Glomerular visceral epithelial cell (primary cell): Measurements from ENCODE around the gene GLIS2.

Source experiments
- DNase-seq: peaks from one replicate; pipeline ENCODE4 v3.0.0-alpha.2; 2016; ENCODE audit errors: extremely low spot score

GLIS2 gene

DNA sequence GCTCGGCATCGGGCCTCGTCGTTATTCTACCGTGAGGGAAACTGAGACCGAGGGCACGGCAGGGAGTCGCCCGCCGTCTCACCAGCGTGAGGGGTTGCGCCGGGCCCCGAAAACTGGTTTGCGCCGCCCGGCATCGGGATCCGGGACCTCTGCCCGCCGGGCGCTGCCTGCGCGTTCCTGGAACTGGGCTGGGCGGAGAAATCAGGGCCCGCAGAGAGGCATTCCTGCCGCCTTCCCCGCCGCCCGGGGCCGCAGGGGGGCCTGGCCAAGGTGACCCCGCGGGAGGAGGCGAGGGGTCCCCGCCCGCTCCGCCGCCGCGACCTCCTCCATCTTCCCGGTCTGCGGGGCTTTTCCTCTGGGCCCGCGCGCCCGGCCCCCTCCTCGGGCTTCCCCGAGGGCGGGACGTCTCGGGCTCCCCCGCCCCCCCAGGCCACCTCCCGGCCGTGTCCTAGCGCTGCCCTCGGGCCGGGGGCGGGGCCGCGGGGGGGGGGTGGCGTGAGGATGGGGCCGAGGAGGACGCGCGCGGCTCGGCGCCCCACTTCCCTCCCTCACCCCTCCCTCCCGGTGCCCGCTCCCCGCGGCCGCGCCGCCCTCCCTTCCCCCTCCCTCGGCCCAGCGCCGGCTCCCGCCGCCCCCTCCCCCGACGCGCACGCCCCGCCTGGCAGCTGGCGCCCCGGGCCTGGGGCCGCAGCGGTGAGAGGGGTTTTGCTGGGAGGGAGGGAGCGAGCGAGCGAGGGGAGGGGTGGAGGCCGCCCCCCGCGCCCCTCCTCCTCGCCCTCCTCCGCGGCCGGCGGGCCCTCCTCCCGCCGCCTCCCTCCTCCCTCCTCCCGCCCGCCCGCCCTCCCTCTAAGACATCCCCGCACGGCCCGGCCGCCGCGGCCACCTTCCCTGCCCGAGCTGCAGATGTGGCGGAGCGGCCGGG lies at the start of gene GLIS2:
Gene GLIS2 (plus strand): TSS at position 882 of the 922 bp plus-strand sequence. CDS start 16,214 bp downstream, outside the sequence.
- DNase-seq, result peak; percentile 89

DNA sequence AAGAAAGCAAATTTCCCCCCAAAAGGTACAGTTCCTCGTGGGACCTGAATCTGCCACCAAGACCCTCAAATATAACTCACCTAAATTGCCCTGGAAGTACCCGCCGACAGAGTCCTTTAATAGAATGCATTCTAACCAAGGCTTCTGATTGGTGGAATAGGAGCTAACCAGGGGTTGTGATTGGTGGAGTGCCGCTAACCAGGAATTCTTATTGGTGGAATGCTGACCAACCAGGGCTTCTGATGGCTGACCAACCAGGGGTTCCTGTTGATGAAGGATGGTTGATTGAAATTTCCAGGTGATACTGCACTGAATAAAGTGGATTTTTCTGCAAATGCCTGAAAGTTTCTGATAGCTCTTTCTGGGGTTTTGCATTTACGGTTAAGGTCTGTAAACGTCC lies 49.5 kb upstream of the GLIS2 start:
- DNase-seq, result peak; percentile 20

GRCh38 chr16:4270091-4270490 lies 45.8 kb upstream of the GLIS2 start:
- no peak for DNase-seq

GRCh38 chr16:4270595-4270994 lies 45.3 kb upstream of the GLIS2 start:
- no peak for DNase-seq

- peak; percentile 84 for DNase-seq
Measured at GRCh38 chr16:4271176-4272113, 44.4 kb upstream of the GLIS2 start.

DNA sequence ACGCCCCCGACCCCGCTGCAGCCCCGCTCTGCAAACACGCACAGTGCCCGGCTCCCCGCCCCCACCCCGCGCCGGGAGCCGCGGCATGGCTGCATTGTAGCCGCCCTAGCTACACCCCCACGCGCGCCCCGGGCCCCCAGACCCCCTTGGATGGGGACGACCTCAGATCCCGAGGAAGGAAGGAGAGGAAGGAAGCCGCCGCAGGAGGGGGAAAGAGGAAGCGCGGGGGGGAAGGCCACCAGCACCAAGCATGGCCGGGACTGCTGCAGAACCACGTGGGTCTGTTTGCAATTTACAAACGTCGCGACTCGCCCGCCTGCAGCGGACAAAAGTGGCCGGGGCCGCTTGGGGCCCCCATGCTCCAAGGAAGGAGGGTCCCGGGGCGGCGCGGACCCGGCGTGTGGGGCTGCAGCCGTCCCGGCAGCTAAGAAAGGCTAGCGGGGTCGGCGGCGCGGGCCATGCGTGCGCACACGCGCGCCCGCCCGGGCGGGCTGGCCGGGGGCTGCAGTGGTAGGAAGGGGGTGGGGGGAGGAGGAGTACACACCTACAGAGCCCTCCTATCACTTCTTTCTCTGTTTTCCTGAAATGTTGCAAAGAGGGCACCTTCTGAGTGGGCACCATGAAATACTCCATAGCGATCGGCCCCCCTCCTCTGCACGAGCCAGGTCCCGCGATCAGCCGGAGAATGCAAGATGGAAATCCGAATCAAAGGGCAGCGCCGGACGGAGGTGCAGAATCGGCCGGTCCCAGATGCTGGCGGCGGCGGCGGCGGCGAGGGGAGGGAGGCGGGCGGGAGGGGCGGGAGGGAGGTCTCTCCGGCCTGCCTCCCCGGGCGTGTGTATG lies 43.5 kb upstream of the GLIS2 start:
- peak; percentile 20 for DNase-seq

GRCh38 chr16:4273858-4274311 lies 42.0 kb upstream of the GLIS2 start:
- peak; percentile 64 for DNase-seq

GRCh38 chr16:4275861-4276260 lies 40.0 kb upstream of the GLIS2 start:
- no peak for DNase-seq

GRCh38 chr16:4277987-4278513 lies 37.8 kb upstream of the GLIS2 start:
- DNase-seq, result no peak

DNA sequence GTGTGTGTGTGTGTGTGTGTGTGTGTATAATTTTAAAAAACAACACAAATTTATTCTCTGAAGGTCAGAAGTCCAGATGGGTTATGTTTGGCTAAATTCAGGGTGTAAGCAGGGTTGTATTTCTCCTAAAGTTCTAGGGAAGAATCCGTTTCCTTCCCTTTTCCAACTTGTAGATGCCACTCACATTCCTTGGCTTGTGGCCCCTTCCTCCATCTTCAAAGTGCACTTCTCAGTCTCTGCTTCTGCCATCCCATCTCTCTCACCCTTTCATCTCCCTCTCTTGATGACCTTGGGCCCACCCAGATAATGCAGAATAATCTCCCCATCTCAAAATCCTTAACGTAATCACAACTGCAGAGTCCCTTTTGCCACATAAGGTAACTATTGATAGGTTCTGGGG lies 35.2 kb upstream of the GLIS2 start:
- DNase-seq, result no peak

DNA sequence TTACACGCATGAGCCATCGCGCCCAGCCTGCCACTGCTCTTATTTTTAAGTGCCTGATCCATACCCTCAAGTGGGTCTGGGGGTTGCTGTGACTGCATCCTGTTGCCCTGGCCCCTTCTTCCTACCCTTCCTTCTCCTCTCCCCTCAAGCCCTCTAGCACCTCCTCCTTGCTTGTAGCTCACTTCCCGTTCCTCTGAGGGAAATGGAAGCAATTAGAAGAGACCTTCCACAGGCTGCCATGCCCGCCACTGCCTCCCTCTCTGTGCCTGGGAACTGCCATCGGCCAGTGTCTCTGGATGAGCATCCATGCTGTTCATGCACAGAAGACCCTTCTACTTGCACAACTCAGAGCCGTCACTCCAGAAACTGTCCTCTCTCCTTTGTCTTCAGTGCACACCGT lies 32.4 kb upstream of the GLIS2 start:
- no peak for DNase-seq

- no peak for DNase-seq
Measured at GRCh38 chr16:4283939-4284338, 31.9 kb upstream of the GLIS2 start.

- no peak for DNase-seq
Measured at GRCh38 chr16:4285167-4285566, 30.7 kb upstream of the GLIS2 start.

DNA sequence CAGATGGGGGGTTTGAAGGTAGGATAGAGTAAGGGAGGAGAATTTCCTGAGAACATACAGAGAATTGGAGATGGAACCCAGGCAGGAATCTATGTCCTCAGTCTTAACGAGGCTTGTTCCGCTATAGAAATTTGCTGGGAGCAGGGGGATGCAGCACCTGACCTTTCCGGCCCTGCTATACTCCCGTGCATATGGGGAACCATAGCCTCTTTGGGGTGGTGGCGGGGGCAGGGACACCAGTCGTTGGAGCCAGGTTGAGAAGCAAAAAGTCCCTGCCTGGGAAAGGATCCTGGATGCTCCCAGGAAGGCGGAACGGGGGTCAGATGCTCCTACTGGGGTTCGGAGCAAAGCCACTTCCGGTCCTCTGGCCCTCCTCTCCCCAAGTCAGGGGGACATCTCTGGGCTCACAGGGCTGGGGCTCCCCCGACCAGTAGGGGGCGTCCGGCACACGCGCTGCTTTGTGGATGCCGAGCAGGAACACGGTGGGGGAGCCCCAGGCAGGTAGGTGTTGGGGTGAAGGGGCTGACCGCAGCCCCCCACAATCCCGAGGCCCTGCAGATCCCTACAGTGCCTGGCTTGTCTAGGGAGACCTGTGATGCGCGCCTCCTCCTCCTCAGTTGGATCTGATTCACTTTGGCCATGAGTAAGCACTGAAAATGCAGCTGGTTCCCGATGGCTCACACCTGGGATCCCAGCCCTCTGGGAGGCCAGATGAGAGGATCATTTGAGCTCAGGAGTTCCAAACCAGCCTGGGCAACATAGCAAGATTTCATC lies 27.5 kb upstream of the GLIS2 start:
- DNase-seq, result peak; percentile 58

DNA sequence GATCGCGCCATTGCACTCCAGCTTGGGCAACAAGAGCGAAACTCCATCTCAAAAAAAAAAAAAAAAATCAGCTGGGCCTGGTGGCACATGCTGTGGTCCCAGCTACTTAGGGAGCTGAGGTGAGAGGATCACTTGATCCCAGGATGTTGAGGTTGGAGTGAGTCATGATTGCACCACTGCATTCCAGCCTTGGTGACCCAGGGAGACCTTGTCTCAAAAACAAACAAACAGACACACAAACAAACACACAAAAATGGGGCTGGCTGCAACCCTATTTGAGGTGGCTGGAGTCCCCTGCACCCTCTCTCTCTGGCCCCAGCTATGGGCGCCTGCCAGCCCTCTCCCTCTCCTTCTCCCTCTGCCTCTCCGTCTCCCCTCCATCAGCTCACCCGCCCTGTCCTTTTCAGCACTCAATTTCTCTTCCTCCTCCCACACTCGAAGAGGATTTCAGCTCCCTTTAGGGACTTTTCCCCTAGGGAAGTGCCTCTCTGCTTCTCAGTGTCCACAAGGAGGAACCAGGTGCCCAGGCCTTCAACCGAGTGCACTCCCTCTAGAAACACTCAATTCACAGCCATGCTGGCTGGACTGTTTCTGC lies 25.5 kb upstream of the GLIS2 start:
- DNase-seq, result peak; percentile 72

DNA sequence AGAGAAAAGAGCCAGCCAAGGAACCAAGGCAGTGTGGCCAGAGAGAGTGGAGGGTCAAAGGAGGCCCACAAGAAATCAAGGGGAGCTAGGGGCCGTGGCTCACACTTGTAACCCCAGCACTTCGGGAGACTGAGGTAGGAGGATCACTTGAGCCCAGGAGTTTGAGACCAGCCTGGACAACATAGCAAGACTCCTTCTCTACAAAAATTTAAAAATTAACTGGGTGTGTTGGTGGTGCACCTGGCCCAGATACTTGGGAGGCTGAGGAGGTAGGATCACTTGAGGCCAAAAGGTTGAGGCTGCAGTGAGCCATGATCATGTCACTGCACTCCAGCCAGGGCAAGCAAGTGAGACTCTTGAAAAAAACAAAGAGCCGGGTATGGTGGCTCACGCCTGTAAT lies 24.2 kb upstream of the GLIS2 start:
- no peak for DNase-seq

- no peak for DNase-seq
Measured at GRCh38 chr16:4293181-4293716, 22.6 kb upstream of the GLIS2 start.

GRCh38 chr16:4293822-4294457 lies 21.9 kb upstream of the GLIS2 start:
- peak; percentile 71 for DNase-seq

GRCh38 chr16:4295581-4295980 lies 20.3 kb upstream of the GLIS2 start:
- no peak for DNase-seq
